Thoracic aorta (tissue), 2 donors: Measurements from ENCODE around the gene WNT8A. TPM values are rescaled to one million over a fixed set of nuclear protein-coding genes. Genes with fewer than 3 reads are reported as not detected.
"Not testable (repeated sequence)": the region's sequence is repeated elsewhere in the genome, so short reads cannot be mapped to it uniquely, and the experiment has no call there.

ENCODE experiments used
- ATAC-seq: fragments of 150-250 bp; one replicate; pipeline ENCODE4 v1.8.0; 2017; ENCODE audit warnings: low read depth; ENCODE audit not compliant: insufficient number of reproducible peaks, low FRiP score
- DNase-seq: peaks from one replicate; pipeline ENCODE4 v3.0.0-alpha.2; 2020; ENCODE audit warnings: low spot score
- H3K27ac ChIP-seq, 2 donors: fragments of 200-600 bp; sonication (generic); 1 replicate in 1 of 2; 2 replicates in 1 of 2; pipeline ENCODE4 v1.5.1; 2016; ENCODE audit warnings: mild to moderate bottlenecking in 2 of 2, moderate library complexity in 2 of 2
- H3K27me3 ChIP-seq: fragments of 200-600 bp; sonication (generic); replicated peaks from 2 replicates; pipeline ENCODE4 v1.6.0; 2016; ENCODE audit warnings: mild to moderate bottlenecking; ENCODE audit not compliant: insufficient read depth
- H3K36me3 ChIP-seq: fragments of 200-600 bp; sonication (generic); one replicate; pipeline ENCODE4 v1.5.1; 2016
- H3K4me1 ChIP-seq, 2 donors: fragments of 200-600 bp; sonication (generic); 1 replicate in 1 of 2; 2 replicates in 1 of 2; pipeline versions ENCODE4 v1.5.1 to v1.6.0; 2016; ENCODE audit warnings: low read depth in 2 of 2, mild to moderate bottlenecking in 1 of 2; ENCODE audit not compliant: control insufficient read depth in 1 of 2
- H3K4me3 ChIP-seq: fragments of 200-600 bp; sonication (generic); 2 replicates; pipeline ENCODE4 v1.5.1; 2016; ENCODE audit warnings: mild to moderate bottlenecking
- H3K9me3 ChIP-seq: fragments of 200-600 bp; sonication (generic); 2 replicates; pipeline ENCODE4 v1.5.1; 2016
- CTCF ChIP-seq: fragments of 200-600 bp; sonication (generic); IDR thresholded peaks from one replicate; pipeline ENCODE4 v1.5.1; 2019; ENCODE audit warnings: antibody characterized with exemption
- total RNA-seq, 2 donors: library from RNA; depleted of rRNA; stranded (reverse); fragments of >200 nt; gene quantifications; one replicate each; pipeline versions ENCODE4 v1.1.0 to v1.2.3, GENCODE V29; 2016

The WNT8A gene
- total RNA-seq = not detected

- H3K27me3 ChIP-seq = no peaks in the 10 kb centered on the region
- H3K9me3 ChIP-seq = no peaks in the 10 kb centered on the region
- no peak within 1 kb of the TSS for H3K27ac ChIP-seq
- no peak within 1 kb of the TSS for H3K4me3 ChIP-seq
- H3K36me3 ChIP-seq = no peaks in the 10 kb centered on the region
- TF ChIP-seq CTCF = no peak
- ATAC-seq (no peak), DNase-seq (no peak)
- H3K4me1 ChIP-seq = no peaks in the 10 kb centered on the region
Measured at GRCh38 chr5:138083702-138084101, at the start of gene WNT8A. Gene WNT8A, plus strand, starts transcription at chr5:138084033. Its CDS starts 95 bp downstream, at chr5:138084128.

- no peak for DNase-seq
- Histone ChIP-seq H3K4me1 (peaks cover 14 to 54% of the 10 kb centered on the region in 2 donors), H3K27me3 (no peaks in the 10 kb centered on the region), H3K9me3 (no peaks in the 10 kb centered on the region), H3K27ac (peak overlapping the region; percentile 34 to 69), H3K4me3 (no peak overlapping the region), H3K36me3 (no peaks in the 10 kb centered on the region)
- peak; percentile 58 for ATAC-seq
- peak; percentile 82 for TF ChIP-seq CTCF
Measured at GRCh38 chr5:138035605-138036537, 48.0 kb upstream of the WNT8A start.

- Histone ChIP-seq H3K27ac (peak overlapping the region; percentile 48 to 69), H3K27me3 (no peaks in the 10 kb centered on the region), H3K9me3 (no peaks in the 10 kb centered on the region), H3K4me1 (peaks cover 4 to 45% of the 10 kb centered on the region in 2 donors), H3K36me3 (no peaks in the 10 kb centered on the region), H3K4me3 (no peak overlapping the region)
- TF ChIP-seq CTCF = no peak
- DNase-seq = no peak
- no peak for ATAC-seq
Measured at GRCh38 chr5:138037271-138037670, 46.6 kb upstream of the WNT8A start.

GRCh38 chr5:138037907-138038633 is 45.8 kb upstream of the WNT8A start:
- H3K36me3 ChIP-seq = no peaks in the 10 kb centered on the region
- H3K27me3 ChIP-seq = no peaks in the 10 kb centered on the region
- no peaks in the 10 kb centered on the region for H3K9me3 ChIP-seq
- DNase-seq (no peak), ATAC-seq (no peak)
- H3K4me1 ChIP-seq = peaks cover 4 to 45% of the 10 kb centered on the region in 2 donors
- no peak for TF ChIP-seq CTCF
- peak overlapping the region; percentile 48 to 69 for H3K27ac ChIP-seq
- no peak overlapping the region for H3K4me3 ChIP-seq

- DNase-seq (no peak), ATAC-seq (no peak)
- TF ChIP-seq CTCF = no peak
- Histone ChIP-seq H3K27me3 (no peaks in the 10 kb centered on the region), H3K4me1 (peaks cover 0 to 39% of the 10 kb centered on the region in 2 donors), H3K9me3 (no peaks in the 10 kb centered on the region), H3K4me3 (no peak overlapping the region), H3K36me3 (no peaks in the 10 kb centered on the region), H3K27ac (peak overlapping the region; percentile 48 to 69)
Measured at GRCh38 chr5:138038826-138039225, 45.0 kb upstream of the WNT8A start.

- DNase-seq, H3K4me1 ChIP-seq, H3K36me3 ChIP-seq, H3K9me3 ChIP-seq, ATAC-seq, H3K27ac ChIP-seq, H3K27me3 ChIP-seq, H3K4me3 ChIP-seq: not testable (repeated sequence)
Measured at GRCh38 chr5:138045283-138045682, 38.5 kb upstream of the WNT8A start.
